ENCODE results near the gene GABRR3. TPM values are rescaled to one million over a fixed set of nuclear protein-coding genes. Genes with fewer than 3 reads are reported as not detected.

Gene GABRR3
- polyA plus RNA-seq, 1 donor (not counting 4 experiments of a cell fraction or from before 2014, with no cell fraction given): not detected

GRCh38 chr3:98070840-98071239 is 35.7 kb upstream of the GABRR3 start:
- Histone ChIP-seq H4K20me1 (ENCODE audit: control insufficient read depth, extremely low read depth, insufficient read depth, low read length) (no peaks in the 10 kb centered on the region), H3K9ac (ENCODE audit: control insufficient read depth, extremely low read depth, insufficient read depth, low read length) (no peak overlapping the region), H3K4me1 (ENCODE audit: control insufficient read depth, extremely low read depth, insufficient read depth, low read length) (no peaks in the 10 kb centered on the region), H3K79me2 (ENCODE audit: control insufficient read depth, insufficient read depth, low read length) (no peaks in the 10 kb centered on the region), H3K27me3 (ENCODE audit: control insufficient read depth, extremely low read depth, insufficient read depth, low read length) (no peaks in the 10 kb centered on the region), H3K4me2 (ENCODE audit: control insufficient read depth, extremely low read depth, insufficient read depth, low read depth, low read length) (no peak overlapping the region), H3K36me3 (ENCODE audit: control insufficient read depth in 2 of 2, extremely low read depth in 1 of 2, insufficient read depth in 2 of 2, low read length in 2 of 2) (no peaks in the 10 kb centered on the region), H3K4me3 (ENCODE audit: control insufficient read depth in 2 of 3, extremely low read depth in 1 of 3, insufficient read depth in 2 of 3, low read depth in 1 of 3, low read length in 3 of 3) (no peak overlapping the region), H2AFZ (ENCODE audit: control insufficient read depth, low read length) (no peak overlapping the region), H3K27ac (ENCODE audit: control insufficient read depth, insufficient read depth, low read length) (no peak overlapping the region), H3K9me1 (ENCODE audit: control insufficient read depth, extremely low read depth, insufficient read depth, low read length) (no peaks in the 10 kb centered on the region), H3K9me3 (ENCODE audit: control insufficient read depth, low read depth, low read length) (no peaks in the 10 kb centered on the region)
- DNase-seq (ENCODE audit: low read depth, low spot score) (no peak), FAIRE-seq (no peak)
- dilution Hi-C loops (cut with MboI; ENCODE audit: extremely low pct_ligation_motif_present, low sequenced_read_pairs): no loop called here
- TF ChIP-seq CTCF (optimal IDR thresholded peaks at IDR 0.05 in 1 of 3, IDR thresholded peaks at IDR 0.05 in 1 of 3, conservative IDR thresholded peaks at IDR 0.05 in 1 of 3; ENCODE audit: extremely low read depth in 1 of 3, insufficient read depth in 2 of 3, low read length in 3 of 3) (no peak), EZH2 (IDR thresholded peaks at IDR 0.05; ENCODE audit: low read length) (no peak)

- no peaks in the 10 kb centered on the region for H3K27me3 ChIP-seq (ENCODE audit: control insufficient read depth, extremely low read depth, insufficient read depth, low read length)
- H3K9ac ChIP-seq (ENCODE audit: control insufficient read depth, extremely low read depth, insufficient read depth, low read length): no peak overlapping the region
- DNase-seq (ENCODE audit: low read depth, low spot score) (no peak), FAIRE-seq (no peak)
- no peak overlapping the region for H3K27ac ChIP-seq (ENCODE audit: control insufficient read depth, insufficient read depth, low read length)
- H2AFZ ChIP-seq (ENCODE audit: control insufficient read depth, low read length): no peak overlapping the region
- H3K4me1 ChIP-seq (ENCODE audit: control insufficient read depth, extremely low read depth, insufficient read depth, low read length): no peaks in the 10 kb centered on the region
- H3K9me1 ChIP-seq (ENCODE audit: control insufficient read depth, extremely low read depth, insufficient read depth, low read length): no peaks in the 10 kb centered on the region
- no peaks in the 10 kb centered on the region for H4K20me1 ChIP-seq (ENCODE audit: control insufficient read depth, extremely low read depth, insufficient read depth, low read length)
- H3K9me3 ChIP-seq (ENCODE audit: control insufficient read depth, low read depth, low read length): no peaks in the 10 kb centered on the region
- TF ChIP-seq CTCF (optimal IDR thresholded peaks at IDR 0.05 in 1 of 3, IDR thresholded peaks at IDR 0.05 in 1 of 3, conservative IDR thresholded peaks at IDR 0.05 in 1 of 3; ENCODE audit: extremely low read depth in 1 of 3, insufficient read depth in 2 of 3, low read length in 3 of 3) (no peak), EZH2 (IDR thresholded peaks at IDR 0.05; ENCODE audit: low read length) (no peak)
- dilution Hi-C loops (cut with MboI; ENCODE audit: extremely low pct_ligation_motif_present, low sequenced_read_pairs): no loop called here
- no peaks in the 10 kb centered on the region for H3K79me2 ChIP-seq (ENCODE audit: control insufficient read depth, insufficient read depth, low read length)
- H3K36me3 ChIP-seq (ENCODE audit: control insufficient read depth in 2 of 2, extremely low read depth in 1 of 2, insufficient read depth in 2 of 2, low read length in 2 of 2): no peaks in the 10 kb centered on the region
- no peak overlapping the region for H3K4me2 ChIP-seq (ENCODE audit: control insufficient read depth, extremely low read depth, insufficient read depth, low read depth, low read length)
- H3K4me3 ChIP-seq (ENCODE audit: control insufficient read depth in 2 of 3, extremely low read depth in 1 of 3, insufficient read depth in 2 of 3, low read depth in 1 of 3, low read length in 3 of 3): no peak overlapping the region
These were observed 33.7 kb upstream of the GABRR3 start for GRCh38 chr3:98068824-98069223.
